Skin epidermis (tissue), 12 donors: ENCODE measurements around the gene ZNF428.

Experiments
- H3K27ac ChIP-seq, 21 experiments: fragments of 200-600 bp; sonication (generic) in 11 of 21; one replicate each; pipeline ENCODE4 v1.5.0; 2020; ENCODE audit warnings: mild to moderate bottlenecking in 3 of 21, inconsistent platforms in 2 of 21, moderate library complexity in 2 of 21
- H3K4me3 ChIP-seq, 7 experiments: fragments of 200-600 bp; sonication (generic) in 2 of 7; one replicate each; pipeline ENCODE4 v1.5.0; 2020; ENCODE audit warnings: inconsistent platforms in 2 of 7, mild to moderate bottlenecking in 2 of 7, moderate library complexity in 1 of 7

Gene ZNF428

DNA sequence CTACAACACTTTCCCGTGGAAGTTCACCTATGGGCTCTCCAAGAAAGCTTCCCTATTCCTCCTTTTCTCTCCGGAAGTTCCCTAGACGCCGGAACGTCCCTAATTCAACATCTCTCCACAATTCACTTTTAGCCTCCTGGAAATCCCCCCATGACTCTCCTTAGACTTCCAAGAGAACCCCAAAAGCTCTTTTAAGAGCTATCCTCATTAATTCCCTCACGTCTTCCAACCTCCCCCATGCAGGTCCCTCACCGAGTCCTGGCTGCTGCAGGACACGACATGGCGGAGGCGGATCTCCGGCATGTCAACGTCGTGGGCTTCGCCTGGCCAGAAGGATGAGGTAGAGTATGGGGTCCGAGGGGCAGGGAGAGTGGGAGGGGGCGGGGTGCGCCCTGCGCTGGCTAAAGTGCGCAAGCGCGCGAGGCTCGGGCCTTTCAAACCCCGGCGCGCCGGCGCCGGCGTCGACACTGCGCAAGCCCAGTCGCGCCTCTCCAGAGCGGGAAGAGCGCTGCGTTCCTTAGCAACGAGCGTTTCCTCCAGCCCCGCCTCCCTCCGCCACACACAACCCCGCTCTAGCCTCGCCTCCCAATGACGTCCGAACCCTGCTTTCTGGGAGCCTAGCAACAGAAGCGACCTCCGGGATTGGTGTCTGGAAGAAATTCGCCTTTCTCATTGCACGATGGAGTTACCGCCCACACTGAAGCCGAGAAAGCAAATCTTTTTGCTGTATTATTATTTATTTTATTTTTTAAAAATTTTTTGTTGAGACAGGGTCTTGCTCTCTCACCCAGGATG lies 44.1 kb downstream of the ZNF428 start, which contains the start of the genes PINLYP and XRCC1:
Gene PINLYP (plus strand): TSS at position 646 of the 795 bp plus-strand sequence. CDS start 1,391 bp downstream, outside the sequence.
Gene XRCC1 (minus strand): TSS at position 372 of the 795 bp plus-strand sequence. CDS start 69 bp downstream, at position 303.
- H3K4me3 ChIP-seq = peak within 1 kb of the TSS; percentile 69 to 89 (median 86)
- H3K27ac ChIP-seq = peak within 1 kb of the TSS; percentile 80 to 93 (median 89)

DNA sequence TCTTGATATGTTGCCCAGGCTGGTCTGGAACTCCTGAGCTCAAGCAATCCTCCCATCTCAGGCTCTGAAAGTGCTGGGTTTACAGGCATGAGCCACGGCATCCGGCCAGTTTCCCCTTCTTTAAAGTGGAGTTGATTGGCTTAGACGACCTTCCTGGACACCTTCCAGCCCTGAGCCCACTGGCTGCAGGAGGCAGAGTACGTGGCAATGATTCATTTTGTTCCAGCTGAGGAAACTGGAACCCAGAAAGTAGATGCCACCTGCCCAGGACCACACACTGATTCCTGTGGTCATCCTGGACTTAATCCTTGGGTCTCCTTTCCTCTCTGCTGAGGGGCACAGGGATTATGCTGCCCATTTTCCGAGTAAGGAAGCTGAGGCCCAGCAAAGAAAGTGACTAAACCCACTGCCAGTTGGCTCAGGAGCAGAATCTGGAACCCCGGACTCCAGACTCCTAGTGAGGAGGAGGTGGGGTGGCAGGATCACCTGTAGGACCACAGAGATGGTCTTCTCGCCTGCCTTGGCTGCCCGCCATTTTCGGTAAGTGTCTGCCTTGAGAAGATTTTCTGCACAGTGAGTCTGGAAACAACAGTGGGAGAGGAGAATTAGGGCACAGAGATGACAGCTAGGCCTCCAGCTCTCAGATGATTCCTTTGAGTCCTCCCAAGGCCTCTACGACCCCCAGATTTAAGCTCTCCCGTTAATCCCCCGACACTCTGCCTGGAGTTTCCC lies 44.8 kb downstream of the ZNF428 start:
- Histone ChIP-seq H3K27ac (peak overlapping the region; percentile 80 to 93 (median 89)), H3K4me3 (peak overlapping the region; percentile 69 to 89 (median 86))

DNA sequence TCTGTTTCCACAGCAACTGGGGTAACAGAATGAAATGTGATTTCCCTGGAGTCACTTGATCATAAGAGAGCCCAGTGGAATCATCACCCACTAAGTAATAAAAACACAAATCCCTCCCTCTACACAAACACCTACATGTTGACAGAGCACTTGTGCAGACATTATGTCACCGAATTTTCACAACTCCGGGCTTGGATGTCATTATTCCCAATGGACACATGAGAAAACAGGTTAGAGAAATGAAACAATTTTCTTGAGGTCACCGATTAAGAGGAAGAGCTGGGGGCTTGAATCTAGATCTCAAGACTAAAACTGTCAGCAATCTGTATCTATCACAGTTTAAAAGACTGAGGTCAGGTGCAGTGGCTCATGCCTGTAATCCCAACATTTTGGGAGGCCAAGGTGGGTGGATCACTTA lies 47.2 kb downstream of the ZNF428 start:
- Histone ChIP-seq H3K27ac (peak overlapping the region in 1 of 21 experiments; percentile 20), H3K4me3 (no peak overlapping the region)

DNA sequence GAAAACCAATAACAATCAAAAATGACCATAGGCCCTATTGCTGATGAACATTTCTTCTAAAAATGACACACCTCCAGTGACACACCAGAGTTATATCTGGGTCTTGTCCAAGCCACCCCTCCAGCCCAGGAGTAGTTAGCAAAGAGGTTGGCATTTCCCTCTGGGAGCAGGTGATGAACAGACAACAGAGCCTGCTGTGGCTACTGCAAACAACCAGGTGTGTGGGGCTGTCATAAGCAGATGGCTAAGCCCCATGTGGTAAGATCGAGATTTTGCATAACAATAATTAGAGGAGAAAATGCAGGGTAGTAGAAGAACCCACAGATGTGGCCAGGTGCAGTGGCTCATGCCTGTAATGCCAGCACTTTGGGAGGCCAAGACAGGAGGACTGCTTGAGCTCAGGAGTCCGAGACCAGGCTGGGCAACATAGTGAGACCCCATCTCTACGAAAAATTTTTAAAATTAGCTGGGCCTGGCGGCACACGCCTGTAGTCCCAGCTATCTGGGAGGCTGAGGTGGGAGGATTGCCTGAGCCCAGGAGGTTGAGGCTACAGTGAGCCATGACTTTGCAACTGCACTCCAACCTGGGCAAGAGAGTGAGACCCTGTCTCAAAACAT lies 49.1 kb downstream of the ZNF428 start:
- Histone ChIP-seq H3K4me3 (no peak overlapping the region), H3K27ac (peak overlapping the region in 1 of 21 experiments; percentile 9)

DNA sequence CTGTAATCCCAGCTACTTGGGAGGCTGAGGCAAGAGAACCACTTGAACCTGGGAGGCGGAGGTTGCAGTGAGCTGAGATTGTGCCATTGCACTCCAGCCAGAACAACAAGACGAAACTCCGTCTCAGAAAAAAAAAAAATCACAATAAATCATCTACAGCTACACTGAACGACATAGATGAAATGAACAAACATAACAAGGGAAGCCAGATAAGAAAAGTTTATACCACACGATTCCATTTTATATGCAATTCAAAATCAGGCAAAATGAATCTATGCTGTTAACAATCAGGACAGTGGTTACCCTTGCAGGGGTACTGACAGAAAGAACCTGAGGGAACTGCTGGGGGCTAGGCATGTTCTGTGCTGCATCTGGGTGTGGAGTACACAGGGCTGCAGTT lies 49.8 kb downstream of the ZNF428 start:
- Histone ChIP-seq H3K4me3 (no peak overlapping the region), H3K27ac (no peak overlapping the region)

DNA sequence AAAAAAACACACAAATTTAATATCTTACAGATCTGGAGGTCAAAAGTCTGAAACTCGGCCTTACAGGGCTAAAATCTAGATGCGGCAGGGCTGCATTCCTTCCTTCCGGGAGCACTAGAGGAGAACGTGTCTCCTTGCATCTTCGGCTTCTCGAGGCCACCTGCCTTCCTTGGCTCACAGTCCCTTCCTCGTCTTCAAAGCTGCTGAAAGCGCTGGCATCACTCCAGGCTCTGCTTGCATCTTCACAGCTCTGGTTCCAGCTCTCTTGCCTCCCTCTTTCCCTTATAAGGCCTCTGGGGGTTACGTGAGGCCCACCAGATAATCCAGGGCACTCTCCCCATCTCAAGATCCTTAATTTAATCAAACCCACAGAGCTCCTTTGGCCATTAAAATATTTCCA lies 54.6 kb downstream of the ZNF428 start:
- Histone ChIP-seq H3K4me3 (no peak overlapping the region), H3K27ac (no peak overlapping the region)

DNA sequence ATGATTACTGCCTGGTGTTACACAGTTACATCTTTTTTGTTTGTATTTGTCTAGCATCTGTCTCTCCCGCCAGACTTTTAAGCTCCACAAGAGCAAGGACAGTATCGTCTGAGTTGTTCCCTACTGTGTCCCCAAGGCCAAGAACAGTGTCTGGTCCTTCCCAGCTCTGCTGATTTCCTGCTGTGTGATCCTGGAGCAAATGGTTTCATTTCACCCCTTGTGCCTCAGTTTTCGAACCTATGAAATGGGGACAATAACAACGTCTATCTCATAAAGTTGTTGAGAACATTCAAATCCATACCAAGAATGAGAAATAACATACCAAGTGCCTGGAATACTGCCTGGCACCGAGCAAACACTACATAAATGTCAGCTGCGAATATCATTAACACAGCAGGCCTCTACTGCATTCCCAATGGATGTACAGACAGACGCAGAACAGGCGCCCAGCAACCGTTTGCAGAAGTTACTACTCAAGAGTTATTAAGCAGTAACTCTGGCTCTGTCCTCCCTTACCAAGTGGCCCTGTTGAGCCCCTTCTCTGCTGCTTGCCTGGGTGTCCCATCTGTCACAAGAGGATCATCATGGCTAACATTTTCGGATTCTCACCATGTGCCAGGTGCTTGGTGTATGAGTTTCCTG lies 55.5 kb downstream of the ZNF428 start:
- Histone ChIP-seq H3K4me3 (no peak overlapping the region), H3K27ac (peak overlapping the region in 12 of 21 experiments; percentile 33 to 92 (median 74))

DNA sequence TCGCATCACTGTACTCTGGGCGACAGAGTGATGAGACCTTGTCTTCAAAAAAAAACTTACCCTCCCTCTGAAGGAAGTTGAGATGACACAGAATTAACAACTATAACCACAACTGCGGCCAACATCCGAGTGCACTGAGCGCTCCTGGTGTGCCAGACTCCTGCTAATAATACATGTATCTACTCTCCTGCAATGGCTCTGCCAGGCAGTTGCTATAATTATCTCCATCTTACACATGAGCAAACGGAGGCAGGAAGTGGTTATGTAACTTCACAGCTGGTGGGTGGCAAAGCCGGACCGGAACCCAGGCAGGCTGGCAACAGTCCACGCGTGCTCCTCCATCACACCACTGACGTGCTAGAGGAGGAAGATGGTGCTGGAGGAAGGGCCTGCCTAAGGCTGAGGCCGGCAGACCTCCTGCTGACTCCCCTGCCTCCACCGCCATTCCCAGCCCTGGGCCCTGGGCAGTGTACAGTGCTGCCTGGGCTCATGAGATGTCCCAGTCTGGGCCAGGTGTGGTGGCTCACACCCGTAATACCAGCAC lies 56.7 kb downstream of the ZNF428 start:
- Histone ChIP-seq H3K4me3 (no peak overlapping the region), H3K27ac (peak overlapping the region in 20 of 21 experiments; percentile 31 to 92 (median 72))

DNA sequence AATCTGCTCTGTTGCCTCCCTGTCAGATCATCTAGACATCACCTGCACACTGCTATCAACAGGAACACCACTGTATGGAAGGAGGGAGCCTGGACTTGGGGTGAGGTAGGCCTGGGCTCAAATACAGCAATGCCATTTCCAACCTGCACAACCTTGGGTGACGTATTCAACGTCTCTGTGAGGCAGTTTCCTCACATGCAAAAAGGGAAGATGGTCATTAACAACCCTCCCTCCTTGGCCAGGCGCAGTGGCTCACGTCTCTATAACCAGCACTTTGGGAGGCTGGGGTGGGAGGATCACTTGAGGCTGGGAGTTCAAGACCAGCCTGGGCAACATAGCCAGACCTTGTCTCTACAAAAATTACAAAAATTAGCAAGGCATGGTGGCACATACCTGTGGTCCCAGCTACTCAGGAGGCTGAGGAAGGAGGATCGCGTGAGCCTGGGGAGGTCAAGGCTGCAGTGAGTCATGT lies 57.2 kb downstream of the ZNF428 start:
- no peak overlapping the region for H3K4me3 ChIP-seq
- H3K27ac ChIP-seq = peak overlapping the region in 19 of 21 experiments; percentile 9 to 92 (median 71)

DNA sequence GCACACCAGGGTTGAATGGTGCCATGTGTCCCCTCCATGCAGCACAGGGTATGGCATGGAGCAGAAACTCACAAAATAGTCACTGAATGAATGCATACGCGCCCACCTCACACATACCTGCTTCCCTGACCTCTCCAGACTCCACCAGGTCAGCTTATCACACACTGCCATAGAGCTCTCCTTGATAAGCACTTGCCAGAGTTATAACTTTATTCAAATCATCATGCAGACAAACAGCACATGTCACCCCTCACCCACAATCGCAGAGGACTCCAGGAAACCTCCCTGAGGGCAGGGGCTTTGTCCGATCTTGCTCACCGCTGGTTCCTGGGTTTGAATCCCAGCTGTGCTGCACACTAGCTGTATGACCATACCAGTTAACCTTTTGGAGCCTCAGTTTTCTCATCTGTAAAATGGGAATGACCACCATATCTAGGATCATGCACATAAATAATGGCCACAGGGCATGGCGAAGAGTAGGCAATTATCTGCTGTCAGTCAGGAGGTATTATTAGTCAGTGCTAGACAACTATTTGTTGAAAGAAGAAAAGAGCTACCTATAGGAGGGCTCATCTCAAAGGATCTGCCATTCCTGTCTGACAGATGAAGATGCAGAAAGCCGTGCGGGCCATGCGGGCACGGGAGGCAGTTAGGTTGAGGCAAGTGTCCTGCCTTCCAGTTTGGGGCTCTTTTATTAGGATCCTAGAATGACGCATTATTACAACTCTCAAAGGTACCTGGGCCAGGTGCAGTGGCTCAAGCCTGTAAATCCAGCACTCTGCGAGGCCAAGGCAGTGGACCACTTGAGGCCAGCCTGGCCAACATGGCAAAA lies 58.1 kb downstream of the ZNF428 start:
- Histone ChIP-seq H3K4me3 (no peak overlapping the region), H3K27ac (peak overlapping the region in 7 of 21 experiments; percentile 9 to 90 (median 77))

DNA sequence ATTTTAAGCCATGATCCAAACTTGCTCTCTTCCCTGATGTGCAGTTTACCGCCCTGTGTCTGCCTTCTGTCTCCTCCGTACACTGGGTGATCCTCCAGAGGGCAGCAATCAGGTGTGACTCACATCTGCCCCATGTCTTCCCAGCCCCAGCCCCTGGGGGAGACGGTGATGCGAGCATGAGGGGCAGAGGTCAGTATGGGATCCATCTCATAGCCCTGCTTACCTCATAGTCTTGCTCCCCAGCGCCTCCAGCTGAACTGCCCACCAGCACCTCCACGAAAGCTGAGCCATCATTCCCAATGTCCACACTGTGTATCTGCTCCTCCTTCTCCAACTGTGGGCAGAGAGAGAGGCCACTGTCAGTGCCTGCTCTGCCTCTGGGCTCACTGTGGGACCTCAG lies 58.7 kb downstream of the ZNF428 start:
- H3K4me3 ChIP-seq = no peak overlapping the region

More for the DNA sequence above, 58.7 kb downstream of the ZNF428 start:
- no peak overlapping the region for H3K27ac ChIP-seq
